HepG2 (cell line): ENCODE results near the gene BCAS4. TPM values are rescaled to one million over a fixed set of nuclear protein-coding genes. Genes with fewer than 3 reads are reported as not detected.

Experiments
- AHR ChIP-seq: IDR thresholded peaks from 2 replicates; pipeline ENCODE4 v1.6.1; 2018; ENCODE audit warnings: missing genetic modification reagents, missing compliant biosample characterization
- EZH2 ChIP-seq: conservative IDR thresholded peaks from 2 replicates; pipeline ENCODE4 v1.6.1; 2012; ENCODE audit warnings: mild to moderate bottlenecking, low read depth, low read length, moderate library complexity
- SIX1 ChIP-seq: sonication (generic); formaldehyde crosslinking; IDR thresholded peaks from 2 replicates; pipeline ENCODE4 v1.4.0; 2020; ENCODE audit warnings: missing genetic modification reagents, borderline replicate concordance
- ZBTB33 ChIP-seq: sonication (generic); formaldehyde crosslinking; IDR thresholded peaks from 2 replicates; pipeline ENCODE4 v1.4.0; 2020; ENCODE audit warnings: missing genetic modification reagents
- ZHX1 ChIP-seq: sonication (generic); formaldehyde crosslinking; IDR thresholded peaks from 2 replicates; pipeline ENCODE4 v1.8.1; 2022; ENCODE audit warnings: low read depth, mild to moderate bottlenecking, missing genetic modification reagents
- ZNF570 ChIP-seq: sonication (generic); formaldehyde crosslinking; IDR thresholded peaks from 2 replicates; pipeline ENCODE4 v1.4.0; 2020; ENCODE audit warnings: mild to moderate bottlenecking, missing genetic modification reagents, borderline replicate concordance
- ZNF83 ChIP-seq: sonication (generic); formaldehyde crosslinking; IDR thresholded peaks from 2 replicates; pipeline ENCODE4 v1.4.0; 2020; ENCODE audit warnings: missing genetic modification reagents, mild to moderate bottlenecking, borderline replicate concordance
- ZXDC ChIP-seq: sonication (generic); formaldehyde crosslinking; IDR thresholded peaks from 2 replicates; pipeline ENCODE4 v1.5.0; 2020; ENCODE audit warnings: mild to moderate bottlenecking, missing genetic modification reagents
- polyA plus RNA-seq, 8 experiments: library from polyadenylated mRNA; depleted of rRNA in 3 of 8; stranded (reverse) in 7 of 8; unstranded in 1 of 8; fragments of >200 nt; fragmentation: Illumina TruSeq in 4 of 8; extraction: Trizol in 4 of 8; gene quantifications; 2 replicates each; pipeline versions ENCODE4 v1.2.1 to v1.2.3, GENCODE V29; 2011 to 2016; ENCODE audit warnings: low read depth in 4 of 8, missing spikeins in 1 of 8, mixed read lengths in 1 of 8; ENCODE audit not compliant: insufficient read depth in 1 of 8
- total RNA-seq, 5 experiments: library from RNA; depleted of rRNA; stranded (reverse); fragments of >200 nt; fragmentation: Illumina TruSeq; extraction: Trizol; gene quantifications; 2 replicates each; pipeline ENCODE4 v1.2.3, GENCODE V29; 2016; ENCODE audit warnings: low read depth in 1 of 5
- TF ChIP-seq, protein P1 (sequence below): sonication (generic); formaldehyde crosslinking; IDR thresholded peaks from 2 replicates; pipeline ENCODE4 v1.5.1; 2020; ENCODE audit warnings: missing genetic modification reagents, mild to moderate bottlenecking, borderline replicate concordance
- TF ChIP-seq, protein P2 (sequence below): sonication (generic); formaldehyde crosslinking; IDR thresholded peaks from 2 replicates; pipeline ENCODE4 v1.4.0; 2020; ENCODE audit warnings: missing genetic modification reagents
- TF ChIP-seq, protein P3 (sequence below): sonication (generic); formaldehyde crosslinking; conservative IDR thresholded peaks from 2 replicates; pipeline ENCODE4 v1.4.0; 2020; ENCODE audit warnings: mild to moderate bottlenecking, missing genetic modification reagents, moderate library complexity

BCAS4 gene
- total and polyA plus RNA-seq, 2 of the 13 experiments (the other 11 are each of a cell fraction or from before 2014, with no cell fraction given), result 7.2 to 8.0 TPM

- TF ChIP-seq, protein P1, sequence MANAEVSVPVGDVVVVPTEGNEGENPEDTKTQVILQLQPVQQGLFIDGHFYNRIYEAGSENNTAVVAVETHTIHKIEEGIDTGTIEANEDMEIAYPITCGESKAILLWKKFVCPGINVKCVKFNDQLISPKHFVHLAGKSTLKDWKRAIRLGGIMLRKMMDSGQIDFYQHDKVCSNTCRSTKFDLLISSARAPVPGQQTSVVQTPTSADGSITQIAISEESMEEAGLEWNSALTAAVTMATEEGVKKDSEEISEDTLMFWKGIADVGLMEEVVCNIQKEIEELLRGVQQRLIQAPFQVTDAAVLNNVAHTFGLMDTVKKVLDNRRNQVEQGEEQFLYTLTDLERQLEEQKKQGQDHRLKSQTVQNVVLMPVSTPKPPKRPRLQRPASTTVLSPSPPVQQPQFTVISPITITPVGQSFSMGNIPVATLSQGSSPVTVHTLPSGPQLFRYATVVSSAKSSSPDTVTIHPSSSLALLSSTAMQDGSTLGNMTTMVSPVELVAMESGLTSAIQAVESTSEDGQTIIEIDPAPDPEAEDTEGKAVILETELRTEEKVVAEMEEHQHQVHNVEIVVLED, result no peak
- no peak for TF ChIP-seq ZHX1 (CRISPR knock-in tag)
- TF ChIP-seq EZH2, result no peak
- no peak for TF ChIP-seq ZNF83
- TF ChIP-seq ZNF570, result no peak
- TF ChIP-seq, protein P2, sequence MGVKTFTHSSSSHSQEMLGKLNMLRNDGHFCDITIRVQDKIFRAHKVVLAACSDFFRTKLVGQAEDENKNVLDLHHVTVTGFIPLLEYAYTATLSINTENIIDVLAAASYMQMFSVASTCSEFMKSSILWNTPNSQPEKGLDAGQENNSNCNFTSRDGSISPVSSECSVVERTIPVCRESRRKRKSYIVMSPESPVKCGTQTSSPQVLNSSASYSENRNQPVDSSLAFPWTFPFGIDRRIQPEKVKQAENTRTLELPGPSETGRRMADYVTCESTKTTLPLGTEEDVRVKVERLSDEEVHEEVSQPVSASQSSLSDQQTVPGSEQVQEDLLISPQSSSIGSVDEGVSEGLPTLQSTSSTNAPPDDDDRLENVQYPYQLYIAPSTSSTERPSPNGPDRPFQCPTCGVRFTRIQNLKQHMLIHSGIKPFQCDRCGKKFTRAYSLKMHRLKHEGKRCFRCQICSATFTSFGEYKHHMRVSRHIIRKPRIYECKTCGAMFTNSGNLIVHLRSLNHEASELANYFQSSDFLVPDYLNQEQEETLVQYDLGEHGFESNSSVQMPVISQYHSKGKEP (CRISPR knock-in tag), result no peak
- TF ChIP-seq ZBTB33 (CRISPR knock-in tag), result no peak
- no peak; the same call in 1 of the 2 replicates for TF ChIP-seq SIX1
- TF ChIP-seq AHR, result peak; percentile 61; the same call in 1 of the 2 replicates
- TF ChIP-seq, protein P3, sequence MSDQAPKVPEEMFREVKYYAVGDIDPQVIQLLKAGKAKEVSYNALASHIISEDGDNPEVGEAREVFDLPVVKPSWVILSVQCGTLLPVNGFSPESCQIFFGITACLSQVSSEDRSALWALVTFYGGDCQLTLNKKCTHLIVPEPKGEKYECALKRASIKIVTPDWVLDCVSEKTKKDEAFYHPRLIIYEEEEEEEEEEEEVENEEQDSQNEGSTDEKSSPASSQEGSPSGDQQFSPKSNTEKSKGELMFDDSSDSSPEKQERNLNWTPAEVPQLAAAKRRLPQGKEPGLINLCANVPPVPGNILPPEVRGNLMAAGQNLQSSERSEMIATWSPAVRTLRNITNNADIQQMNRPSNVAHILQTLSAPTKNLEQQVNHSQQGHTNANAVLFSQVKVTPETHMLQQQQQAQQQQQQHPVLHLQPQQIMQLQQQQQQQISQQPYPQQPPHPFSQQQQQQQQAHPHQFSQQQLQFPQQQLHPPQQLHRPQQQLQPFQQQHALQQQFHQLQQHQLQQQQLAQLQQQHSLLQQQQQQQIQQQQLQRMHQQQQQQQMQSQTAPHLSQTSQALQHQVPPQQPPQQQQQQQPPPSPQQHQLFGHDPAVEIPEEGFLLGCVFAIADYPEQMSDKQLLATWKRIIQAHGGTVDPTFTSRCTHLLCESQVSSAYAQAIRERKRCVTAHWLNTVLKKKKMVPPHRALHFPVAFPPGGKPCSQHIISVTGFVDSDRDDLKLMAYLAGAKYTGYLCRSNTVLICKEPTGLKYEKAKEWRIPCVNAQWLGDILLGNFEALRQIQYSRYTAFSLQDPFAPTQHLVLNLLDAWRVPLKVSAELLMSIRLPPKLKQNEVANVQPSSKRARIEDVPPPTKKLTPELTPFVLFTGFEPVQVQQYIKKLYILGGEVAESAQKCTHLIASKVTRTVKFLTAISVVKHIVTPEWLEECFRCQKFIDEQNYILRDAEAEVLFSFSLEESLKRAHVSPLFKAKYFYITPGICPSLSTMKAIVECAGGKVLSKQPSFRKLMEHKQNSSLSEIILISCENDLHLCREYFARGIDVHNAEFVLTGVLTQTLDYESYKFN (CRISPR knock-in tag), result no peak
- 0 out of 2 replicates have a peak, but pooled peaks have one; percentile 85 for TF ChIP-seq ZXDC (CRISPR knock-in tag)
Measured at GRCh38 chr20:50794846-50795634, at the start of gene BCAS4 (continued).
